MCF 10A (cell line): ENCODE measurements around the gene KCNF1. TPM values are rescaled to one million over a fixed set of nuclear protein-coding genes. Genes with fewer than 3 reads are reported as not detected.

Source experiments
- BruUV-seq: library from RNA; stranded (reverse); fragments of 400-500 nt; replicated peaks from 2 replicates; lab custom pipeline; 2021; lab: Mats Ljungman, UMichigan
- CTCF ChIA-PET: fragments of 300-600 bp; sonication (Branson Sonifier 250); formaldehyde crosslinking; extraction: SDS; loops from one replicate; lab custom pipeline; 2021; ENCODE audit warnings: antibody characterized with exemption, inconsistent platforms; lab: Yijun Ruan, JAX
- POLR2A ChIA-PET: fragments of 300-600, 350-650 bp; sonication (Branson Sonifier 250); formaldehyde crosslinking; extraction: SDS; loops from one replicate; lab custom pipeline; 2020; ENCODE audit warnings: antibody characterized with exemption, inconsistent platforms; lab: Yijun Ruan, JAX
- DNase-seq: peaks from one replicate; pipeline ENCODE4 v3.0.0-alpha.2; 2018; ENCODE audit not compliant: unreplicated experiment
- H3K27ac Mint-ChIP-seq: one replicate; pipeline ENCODE4 v1.8.0; 2022; ENCODE audit warnings: mild to moderate bottlenecking, low read depth, mixed read lengths; ENCODE audit not compliant: unreplicated experiment
- H3K27me3 Mint-ChIP-seq: one replicate; pipeline ENCODE4 v1.8.0; 2022; ENCODE audit warnings: mixed read lengths; ENCODE audit not compliant: insufficient read depth, unreplicated experiment
- H3K36me3 Mint-ChIP-seq: one replicate; pipeline ENCODE4 v1.8.0; 2022; ENCODE audit warnings: mild to moderate bottlenecking, moderate library complexity, mixed read lengths; ENCODE audit not compliant: insufficient read depth, unreplicated experiment
- H3K4me1 Mint-ChIP-seq: one replicate; pipeline ENCODE4 v1.8.0; 2022; ENCODE audit warnings: mixed read lengths; ENCODE audit not compliant: insufficient read depth, unreplicated experiment
- H3K4me3 Mint-ChIP-seq: one replicate; pipeline ENCODE4 v1.8.0; 2022; ENCODE audit warnings: mild to moderate bottlenecking, moderate library complexity, mixed read lengths; ENCODE audit not compliant: unreplicated experiment
- H3K9me3 Mint-ChIP-seq: one replicate; pipeline ENCODE4 v1.8.0; 2022; ENCODE audit warnings: mixed read lengths; ENCODE audit not compliant: unreplicated experiment
- intact Hi-C: fragments of 100-400 bp; cut with micrococcal nuclease; formaldehyde crosslinking; loops from 2 replicates; pipeline ENCODE4 v1.14.1; 2022
- total RNA-seq: library from RNA; stranded (reverse); gene quantifications from 2 replicates; pipeline ENCODE4 v1.2.3, GENCODE V29; 2022
- TF ChIP-seq, protein P1 (sequence below): fragments of 200-600 bp; IDR thresholded peaks from one replicate; pipeline ENCODE4 v1.8.0; 2022; ENCODE audit warnings: antibody characterized with exemption, mild to moderate bottlenecking; ENCODE audit not compliant: unreplicated experiment

KCNF1 gene
- total RNA-seq, 1 experiment from 2014 or later, result not detected

- Mint-ChIP-seq H3K4me3 (no peak overlapping the region), H3K27ac (no peak overlapping the region), H3K4me1 (no peaks in the 10 kb centered on the region), H3K27me3 (peaks cover 12% of the 10 kb centered on the region), H3K9me3 (peaks cover under 1% of the 10 kb centered on the region), H3K36me3 (no peaks in the 10 kb centered on the region)
- intact Hi-C loops, result no loop called here
- ChIA-PET CTCF (interaction anchor here (0.6 to 1.1 kb wide), 9 partner anchors 9 to 257 kb away, joined by 3 to 4 read pairs (median 3); no protein-coding TSS in a partner anchor), POLR2A (interaction anchor here (0.8 kb wide), 1 partner anchor 9 kb away, joined by 4 read pairs; no protein-coding TSS in a partner anchor)
- no peak for DNase-seq
- TF ChIP-seq, protein P1, sequence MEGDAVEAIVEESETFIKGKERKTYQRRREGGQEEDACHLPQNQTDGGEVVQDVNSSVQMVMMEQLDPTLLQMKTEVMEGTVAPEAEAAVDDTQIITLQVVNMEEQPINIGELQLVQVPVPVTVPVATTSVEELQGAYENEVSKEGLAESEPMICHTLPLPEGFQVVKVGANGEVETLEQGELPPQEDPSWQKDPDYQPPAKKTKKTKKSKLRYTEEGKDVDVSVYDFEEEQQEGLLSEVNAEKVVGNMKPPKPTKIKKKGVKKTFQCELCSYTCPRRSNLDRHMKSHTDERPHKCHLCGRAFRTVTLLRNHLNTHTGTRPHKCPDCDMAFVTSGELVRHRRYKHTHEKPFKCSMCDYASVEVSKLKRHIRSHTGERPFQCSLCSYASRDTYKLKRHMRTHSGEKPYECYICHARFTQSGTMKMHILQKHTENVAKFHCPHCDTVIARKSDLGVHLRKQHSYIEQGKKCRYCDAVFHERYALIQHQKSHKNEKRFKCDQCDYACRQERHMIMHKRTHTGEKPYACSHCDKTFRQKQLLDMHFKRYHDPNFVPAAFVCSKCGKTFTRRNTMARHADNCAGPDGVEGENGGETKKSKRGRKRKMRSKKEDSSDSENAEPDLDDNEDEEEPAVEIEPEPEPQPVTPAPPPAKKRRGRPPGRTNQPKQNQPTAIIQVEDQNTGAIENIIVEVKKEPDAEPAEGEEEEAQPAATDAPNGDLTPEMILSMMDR, result no peak
- no TSS peak for BruUV-seq
These were observed 1.8 kb upstream of the KCNF1 start for GRCh38 chr2:10909996-10910341.

- peaks cover 12% of the 10 kb centered on the region for H3K27me3 Mint-ChIP-seq
- no peak overlapping the region for H3K4me3 Mint-ChIP-seq
- BruUV-seq, result no TSS peak
These were observed 1.1 kb upstream of the KCNF1 start for GRCh38 chr2:10910625-10911024.

GRCh38 chr2:10912076-10912731 is 470 bp downstream of the KCNF1 start:
- no peak overlapping the region for H3K4me3 Mint-ChIP-seq
- no peaks in the 10 kb centered on the region for H3K9me3 Mint-ChIP-seq
- CTCF ChIA-PET, result interaction anchor here (1.3 kb wide), 1 partner anchor 80 kb away, joined by 3 read pairs; no protein-coding TSS in a partner anchor
- peaks cover 12% of the 10 kb centered on the region for H3K27me3 Mint-ChIP-seq
- no TSS peak for BruUV-seq
- intact Hi-C loops, result no loop called here
- no peaks in the 10 kb centered on the region for H3K36me3 Mint-ChIP-seq
- no peaks in the 10 kb centered on the region for H3K4me1 Mint-ChIP-seq
- TF ChIP-seq, protein P1, result no peak
- DNase-seq, result no peak
- no peak overlapping the region for H3K27ac Mint-ChIP-seq
- POLR2A ChIA-PET, result no interaction called here

More at GRCh38 chr2:10910625-10911024, 1.1 kb upstream of the KCNF1 start:
- Mint-ChIP-seq H3K36me3 (no peaks in the 10 kb centered on the region), H3K9me3 (no peaks in the 10 kb centered on the region), H3K4me1 (no peaks in the 10 kb centered on the region), H3K27ac (no peak overlapping the region)
- CTCF ChIA-PET, result interaction anchor here (0.6 to 1.1 kb wide), 4 partner anchors 11 to 257 kb away, joined by 3 read pairs; no protein-coding TSS in a partner anchor
- DNase-seq, result no peak
- POLR2A ChIA-PET, result interaction anchor here (0.8 kb wide), 1 partner anchor 10 kb away, joined by 4 read pairs; no protein-coding TSS in a partner anchor
- intact Hi-C loops, result no loop called here
- TF ChIP-seq, protein P1, result no peak

GRCh38 chr2:10912796-10913455 is 1.2 kb downstream of the KCNF1 start:
- ChIA-PET CTCF (interaction anchor here (0.6 to 1.3 kb wide), 2 partner anchors 81 to 208 kb away, joined by 3 read pairs; no protein-coding TSS in a partner anchor), POLR2A (no interaction called here)
- H3K4me1 Mint-ChIP-seq, result no peaks in the 10 kb centered on the region
- H3K27ac Mint-ChIP-seq, result no peak overlapping the region
- intact Hi-C loops, result no loop called here
- H3K4me3 Mint-ChIP-seq, result no peak overlapping the region
- H3K27me3 Mint-ChIP-seq, result peaks cover 12% of the 10 kb centered on the region
- H3K36me3 Mint-ChIP-seq, result no peaks in the 10 kb centered on the region
- BruUV-seq, result no TSS peak
- H3K9me3 Mint-ChIP-seq, result no peaks in the 10 kb centered on the region
- DNase-seq, result no peak
- TF ChIP-seq, protein P1, result no peak
